Stimulated activated CD8-positive, alpha-beta memory T cell treated with anti-CD3 and anti-CD28 coated beads, Interleukin-15, amount 100 ng/mL, for 1 hour (primary cell): ENCODE data around the gene ANKRD24.
A peak's percentile ranks its signal among the peaks of the same experiment; 100 is the strongest.
"Not testable (repeated sequence)": the region's sequence is repeated elsewhere in the genome, so short reads cannot be mapped to it uniquely, and the experiment has no call there.

Experiments used
- DNase-seq: peaks from one replicate; pipeline ENCODE4 v3.0.0-alpha.2; 2020; ENCODE audit warnings: low read depth

ANKRD24 gene

GRCh38 chr19:4182084-4182810 is at the start of gene ANKRD24, which contains the start of gene SIRT6:
Gene ANKRD24, plus strand, starts transcription at chr19:4182689. Its CDS starts 3,737 bp downstream, at chr19:4186426.
Gene SIRT6, minus strand, starts transcription at chr19:4182563. Its CDS starts 24 bp downstream, at chr19:4182539.
- DNase-seq = peak; percentile 90

- DNase-seq = no peak
Measured at GRCh38 chr19:4134351-4134750, 48.1 kb upstream of the ANKRD24 start.

- DNase-seq = not testable (repeated sequence)
Measured at GRCh38 chr19:4135386-4135785, 47.1 kb upstream of the ANKRD24 start.

- no peak for DNase-seq
Measured at GRCh38 chr19:4136680-4137088, 45.8 kb upstream of the ANKRD24 start.

GRCh38 chr19:4138445-4138844 is 44.0 kb upstream of the ANKRD24 start:
- DNase-seq = no peak

GRCh38 chr19:4139614-4140236 is 42.8 kb upstream of the ANKRD24 start:
- peak; percentile 81 for DNase-seq

GRCh38 chr19:4140237-4140711 is 42.2 kb upstream of the ANKRD24 start:
- DNase-seq = no peak

- DNase-seq = not testable (repeated sequence)
Measured at GRCh38 chr19:4142916-4143315, 39.6 kb upstream of the ANKRD24 start.

GRCh38 chr19:4144666-4145249 is 37.7 kb upstream of the ANKRD24 start:
- no peak for DNase-seq

GRCh38 chr19:4149518-4150288 is 32.8 kb upstream of the ANKRD24 start:
- DNase-seq = no peak

GRCh38 chr19:4151623-4152022 is 30.9 kb upstream of the ANKRD24 start:
- DNase-seq = no peak

GRCh38 chr19:4152241-4152998 is 30.1 kb upstream of the ANKRD24 start:
- no peak for DNase-seq

- no peak for DNase-seq
Measured at GRCh38 chr19:4154571-4155312, 27.7 kb upstream of the ANKRD24 start.

- DNase-seq = no peak
Measured at GRCh38 chr19:4157164-4157563, 25.3 kb upstream of the ANKRD24 start.

GRCh38 chr19:4157971-4158370 is 24.5 kb upstream of the ANKRD24 start:
- not testable (repeated sequence) for DNase-seq

GRCh38 chr19:4161415-4162077 is 20.9 kb upstream of the ANKRD24 start:
- DNase-seq = no peak

GRCh38 chr19:4164262-4164661 is 18.2 kb upstream of the ANKRD24 start:
- DNase-seq = no peak

- DNase-seq = no peak
Measured at GRCh38 chr19:4171676-4172075, 10.8 kb upstream of the ANKRD24 start.

- DNase-seq = peak; percentile 32
Measured at GRCh38 chr19:4172861-4173473, 9.5 kb upstream of the ANKRD24 start.
